Lung (tissue), 12 donors: ENCODE results near the gene CXorf65. TPM values are rescaled to one million over a fixed set of nuclear protein-coding genes. Genes with fewer than 3 reads are reported as not detected.
A peak's percentile ranks its signal among the peaks of the same experiment; 100 is the strongest.

Source experiments
- ATAC-seq: fragments of 200-7000 bp; cut with Tn5 transposase; one replicate; pipeline ENCODE4 v1.9.1; 2020; ENCODE audit warnings: moderate number of reproducible peaks; ENCODE audit not compliant: insufficient read depth, low FRiP score
- DNase-seq, 3 donors: peaks; one replicate each; pipeline ENCODE4 v3.0.0-alpha.2; 2013 to 2017
- H3K27ac ChIP-seq, 2 donors: one replicate each; pipeline ENCODE4 v1.5.1; 2013; ENCODE audit warnings: mild to moderate bottlenecking in 2 of 2, moderate library complexity in 2 of 2, control low read depth in 1 of 2, inconsistent platforms in 1 of 2, low read depth in 1 of 2, low read length in 1 of 2
- H3K27me3 ChIP-seq, 3 donors: one replicate each; pipeline ENCODE4 v1.5.1; 2013; ENCODE audit warnings: low read length in 2 of 3; ENCODE audit not compliant: control insufficient read depth in 3 of 3, insufficient read depth in 3 of 3
- H3K36me3 ChIP-seq, 4 donors: one replicate each; pipeline ENCODE4 v1.5.1; 2013; ENCODE audit warnings: low read length in 4 of 4, mild to moderate bottlenecking in 1 of 4, moderate library complexity in 1 of 4; ENCODE audit not compliant: control insufficient read depth in 4 of 4, insufficient read depth in 4 of 4
- H3K4me1 ChIP-seq, 5 donors: one replicate each; pipeline ENCODE4 v1.5.1; 2013; ENCODE audit warnings: low read length in 5 of 5, mild to moderate bottlenecking in 2 of 5, moderate library complexity in 1 of 5; ENCODE audit not compliant: control insufficient read depth in 5 of 5, insufficient read depth in 5 of 5
- H3K4me3 ChIP-seq: one replicate; pipeline ENCODE4 v1.5.1; 2013; ENCODE audit warnings: mild to moderate bottlenecking, control low read depth, moderate library complexity
- H3K9ac ChIP-seq, 2 donors: one replicate each; pipeline ENCODE4 v1.5.1; 2013; ENCODE audit warnings: low read length in 2 of 2, control low read depth in 1 of 2; ENCODE audit not compliant: insufficient read depth in 1 of 2
- H3K9me3 ChIP-seq, 4 donors: one replicate each; pipeline ENCODE4 v1.5.1; 2013; ENCODE audit warnings: low read length in 3 of 4, mild to moderate bottlenecking in 1 of 4, moderate library complexity in 1 of 4; ENCODE audit not compliant: control insufficient read depth in 4 of 4, insufficient read depth in 3 of 4
- CTCF ChIP-seq: IDR thresholded peaks from 2 replicates; pipeline ENCODE4 v1.5.1; 2012; ENCODE audit warnings: mild to moderate bottlenecking; ENCODE audit errors: control extremely low read depth, extremely low read depth
- WGBS, 2 donors: extraction: QIAGEN DNeasy Blood & Tissue Kit; methylation state at CpG; one replicate each; pipeline ENCODE4 v1.1.7; 2013; 5-methylcytosine and 5-hydroxymethylcytosine counted together
- polyA plus RNA-seq, 2 donors: library from polyadenylated mRNA; stranded (reverse); fragments of 200-250 nt; gene quantifications; one replicate each; pipeline ENCODE4 v1.2.1, GENCODE V29; 2013
- total RNA-seq, 2 donors: library from RNA; depleted of rRNA in 1 of 2; stranded (reverse); fragments of >200 nt in 1 of 2; gene quantifications; one replicate each; pipeline ENCODE4 v1.2.1, GENCODE V29; 2014 to 2021
- donor health status: control.
- donor health status: control.
- donor health status: Bipolar disorder and iron deficiency.
- donor health status: healthy.
- donor health status: DM: yes; HTN: yes; CAD: no.

Gene CXorf65
- total and polyA plus RNA-seq, 4 donors: 0.95 to 2.6 TPM; not detected in 2

DNA sequence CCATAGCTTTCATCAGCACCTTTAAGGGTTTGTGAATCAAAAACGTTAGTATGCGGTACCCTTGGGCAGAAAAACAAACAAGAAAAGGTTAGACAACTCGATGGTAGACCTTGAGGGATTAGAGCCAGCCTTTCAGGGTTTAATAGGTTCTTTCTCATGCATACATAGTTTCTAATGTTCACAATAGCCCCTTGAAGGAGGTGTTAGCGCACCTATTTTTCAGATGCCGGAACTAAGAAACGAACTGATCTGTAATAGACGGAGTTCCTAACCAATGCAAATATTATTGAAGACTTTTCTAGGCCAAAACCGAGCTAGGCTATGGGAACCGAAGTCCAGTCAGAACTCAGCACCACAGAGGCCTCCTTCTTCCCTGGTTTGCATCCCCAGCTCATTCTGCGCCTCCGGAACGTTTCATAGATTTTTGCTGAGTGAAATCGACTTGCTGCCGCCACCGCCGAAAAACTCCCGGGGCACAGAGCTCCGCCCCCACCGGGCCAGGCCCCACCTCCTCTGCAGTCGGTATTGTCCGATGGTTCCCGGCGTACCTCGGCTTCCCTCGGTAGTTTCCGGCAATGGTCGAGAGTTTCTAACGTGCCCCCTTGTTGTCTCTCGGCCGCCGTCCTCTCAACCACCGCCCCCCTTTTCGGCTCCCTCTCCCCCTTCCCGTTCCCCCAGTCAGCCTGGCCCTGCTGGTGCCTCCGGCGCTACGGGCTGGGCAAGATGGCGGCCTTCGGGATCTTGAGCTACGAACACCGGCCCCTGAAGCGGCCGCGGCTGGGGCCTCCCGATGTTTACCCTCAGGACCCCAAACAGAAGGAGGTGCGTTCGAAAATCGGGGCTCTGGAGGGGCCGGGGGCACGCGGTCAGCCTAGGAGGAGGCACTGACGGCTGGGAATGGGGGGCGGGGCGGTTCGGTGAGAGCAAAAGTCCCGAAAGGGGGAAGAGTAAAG lies 11.8 kb upstream of the CXorf65 start, which contains the start of gene MED12:
Gene MED12, plus strand, starts transcription at position 565 of the 953 bp plus-strand sequence. Its CDS starts 159 bp downstream, at position 724.
- 3 to 28% methylated on average over 32 to 56 of the region's 56 CpGs for whole genome bisulfite sequencing, 2 donors
- Histone ChIP-seq H3K4me3 (peak within 1 kb of the TSS; percentile 57), H3K27ac (peak within 1 kb of the TSS; percentile 44 to 51), H3K27me3 (no peaks in the 10 kb centered on the region), H3K9me3 (peaks cover 0 to 2% (median 0%) of the 10 kb centered on the region in 4 donors), H3K4me1 (peaks cover 0 to 7% (median 3%) of the 10 kb centered on the region in 5 donors), H3K9ac (peak within 1 kb of the TSS; percentile 56 to 83), H3K36me3 (peaks cover 11 to 27% (median 19%) of the 10 kb centered on the region in 4 donors)
- DNase-seq: peak; percentile 91 to 95 (median 91)
- TF ChIP-seq CTCF: no peak
- ATAC-seq: peak; percentile 94

DNA sequence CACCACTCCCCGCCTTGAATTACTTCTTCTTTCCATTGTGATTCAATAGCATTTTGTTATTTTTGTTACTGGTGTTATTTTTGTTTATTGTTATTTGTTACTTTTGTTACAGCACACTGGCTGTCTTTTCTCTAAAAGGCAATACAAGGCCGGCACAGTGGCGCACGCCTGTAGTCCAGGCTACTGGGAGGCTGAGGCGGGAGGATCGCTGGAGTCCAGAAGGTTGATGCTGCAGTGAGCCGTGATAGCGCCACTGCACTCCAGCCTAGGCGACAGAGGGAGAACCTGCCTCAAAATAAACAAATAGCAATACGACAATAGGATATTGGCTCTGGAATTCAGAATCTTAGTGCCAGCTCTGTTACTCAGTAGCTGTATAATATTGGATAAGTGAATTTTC lies 10.8 kb upstream of the CXorf65 start:
- ATAC-seq (no peak), DNase-seq (no peak)
- TF ChIP-seq CTCF: no peak
- 74 to 90% methylated on average over 10 of the region's 10 CpGs for WGBS, 2 donors
- Histone ChIP-seq H3K27ac (no peak overlapping the region), H3K36me3 (peaks cover 6 to 21% (median 11%) of the 10 kb centered on the region in 4 donors), H3K9me3 (peaks cover 0 to 2% (median 0%) of the 10 kb centered on the region in 4 donors), H3K9ac (no peak overlapping the region), H3K4me1 (peaks cover 0 to 7% (median 3%) of the 10 kb centered on the region in 5 donors), H3K4me3 (no peak overlapping the region), H3K27me3 (no peaks in the 10 kb centered on the region)

DNA sequence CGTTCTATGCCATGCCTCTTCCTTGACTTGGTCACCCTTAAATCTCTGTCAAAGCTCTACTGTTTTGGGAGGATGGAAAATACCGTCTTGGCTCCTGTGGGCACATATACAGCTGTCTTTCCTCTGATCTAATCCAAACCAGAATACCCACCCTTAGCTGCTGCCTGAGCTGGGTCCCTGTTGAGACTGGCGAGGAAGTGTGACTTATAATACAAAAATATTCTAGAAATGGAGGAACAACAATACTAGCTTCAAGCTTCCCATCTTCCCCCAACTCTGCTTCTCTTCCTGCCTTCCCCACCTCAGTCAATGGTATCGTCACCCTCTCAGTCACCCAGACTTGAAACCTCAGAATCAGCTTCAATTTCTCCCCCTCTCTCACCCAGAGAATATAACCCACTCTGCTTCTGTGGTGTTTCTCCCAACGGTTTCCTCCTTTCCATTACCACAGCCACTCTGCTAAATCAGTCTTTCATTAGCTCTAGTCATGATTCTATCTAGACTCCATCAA lies 5.4 kb upstream of the CXorf65 start:
- 39 to 45% methylated on average over 5 of the region's 5 CpGs for WGBS, 2 donors
- Histone ChIP-seq H3K4me1 (peaks cover 0 to 5% (median 0%) of the 10 kb centered on the region in 5 donors), H3K27ac (peak overlapping the region in 1 of 2 donors; percentile 46), H3K9ac (no peak overlapping the region), H3K4me3 (no peak overlapping the region), H3K36me3 (no peaks in the 10 kb centered on the region), H3K9me3 (peaks cover 0 to 2% (median 0%) of the 10 kb centered on the region in 4 donors), H3K27me3 (peaks cover 0 to 2% (median 0%) of the 10 kb centered on the region in 3 donors)
- TF ChIP-seq CTCF: no peak
- ATAC-seq (no peak), DNase-seq (no peak)
